HCT116 (cell line): ENCODE measurements around the gene GGCT. TPM values are rescaled to one million over a fixed set of nuclear protein-coding genes. Genes with fewer than 3 reads are reported as not detected.

Source experiments
- ATAC-seq: fragments of 200-7000 bp; cut with Tn5 transposase; 2 replicates; pipeline ENCODE4 v1.9.1; 2020; ENCODE audit warnings: mild to moderate bottlenecking, moderate library complexity
- BruUV-seq: library from RNA; stranded (reverse); fragments of 400-500 nt; replicated peaks from 2 replicates; lab custom pipeline; 2021; lab: Mats Ljungman, UMichigan
- CTCF ChIA-PET: fragments of 300-600 bp; sonication (Branson Sonifier 250); formaldehyde crosslinking; loops from one replicate; lab custom pipeline; 2021; ENCODE audit warnings: antibody characterized with exemption; lab: Charles Lee
- POLR2A ChIA-PET: fragments of 300-600, 350-600 bp; sonication (Branson Sonifier 250); formaldehyde crosslinking; loops from one replicate; lab custom pipeline; 2021; ENCODE audit warnings: antibody characterized with exemption; lab: Charles Lee
- RAD21 ChIA-PET, 2 experiments: fragments of 300-600 bp; sonication (Branson Sonifier 250); formaldehyde crosslinking; loops; one replicate each; lab custom pipeline; 2023; ENCODE audit warnings: low total read pairs in 2 of 2; ENCODE audit not compliant: uncharacterized antibody in 2 of 2, unreplicated experiment in 2 of 2, low non-redundant PET in 1 of 2; lab: Charles Lee
- DNase-seq: peaks from one replicate; pipeline ENCODE4 v3.0.0-alpha.2; 2010; ENCODE audit warnings: low read depth, low spot score
- H2AFZ ChIP-seq: fragments of 200-600 bp; shearing (Covaris generic), sonication (generic); 2 replicates; pipeline ENCODE4 v1.6.1; 2017; ENCODE audit warnings: low read depth, mixed run types, mixed read lengths, antibody characterized with exemption, low read length; ENCODE audit not compliant: poor library complexity, severe bottlenecking
- H3K27ac ChIP-seq: 2 replicates; pipeline ENCODE4 v1.5.1; 2012; ENCODE audit warnings: low read depth, low read length
- H3K27me3 ChIP-seq: fragments of 200-600 bp; sonication (generic); 2 replicates; pipeline ENCODE4 v1.6.1; 2016; ENCODE audit warnings: mixed run types, low read length, mixed read lengths; ENCODE audit not compliant: insufficient read depth
- H3K36me3 ChIP-seq, 2 experiments: fragments of 200-500 bp in 1 of 2; fragments of 200-600 bp in 1 of 2; sonication (Bioruptor generic) in 1 of 2; sonication (generic) in 1 of 2; 2 replicates each; pipeline versions ENCODE4 v1.5.1 to v1.6.1; 2014 to 2016; ENCODE audit warnings: low read length in 2 of 2, inconsistent platforms in 1 of 2, mixed read lengths in 1 of 2, mixed run types in 1 of 2; ENCODE audit not compliant: insufficient read depth in 2 of 2, control insufficient read depth in 1 of 2
- H3K4me1 ChIP-seq, 2 experiments: fragments of 200-600 bp in 1 of 2; sonication (generic) in 1 of 2; 2 replicates each; pipeline versions ENCODE4 v1.5.1 to v1.6.1; 2012 to 2017; ENCODE audit warnings: low read length in 2 of 2, inconsistent platforms in 1 of 2, mild to moderate bottlenecking in 1 of 2, mixed read lengths in 1 of 2, mixed run types in 1 of 2, moderate library complexity in 1 of 2; ENCODE audit not compliant: insufficient read depth in 2 of 2, control insufficient read depth in 1 of 2
- H3K4me2 ChIP-seq: fragments of 200-600 bp; sonication (generic); 2 replicates; pipeline ENCODE4 v1.6.1; 2017; ENCODE audit warnings: mixed run types, low read length, mixed read lengths
- H3K4me3 ChIP-seq, 2 experiments: fragments of 200-600 bp in 1 of 2; sonication (generic) in 1 of 2; replicated peaks in 1 of 2; 2 replicates each; pipeline ENCODE4 v1.5.1; 2011 to 2016; ENCODE audit warnings: low read length in 2 of 2, control low read depth in 1 of 2, low read depth in 1 of 2, mild to moderate bottlenecking in 1 of 2, mixed read lengths in 1 of 2, mixed run types in 1 of 2
- H3K79me2 ChIP-seq: fragments of 200-600 bp; sonication (generic); 2 replicates; pipeline ENCODE4 v1.6.1; 2017; ENCODE audit warnings: mild to moderate bottlenecking, mixed run types, low read length, moderate library complexity, mixed read lengths; ENCODE audit not compliant: insufficient read depth
- H3K9ac ChIP-seq: fragments of 200-600 bp; sonication (generic); 2 replicates; pipeline ENCODE4 v1.6.1; 2016; ENCODE audit warnings: low read length, mixed read lengths
- H3K9me2 ChIP-seq: fragments of 200-600 bp; sonication (generic), shearing (Covaris generic); 2 replicates; pipeline ENCODE4 v1.6.1; 2017; ENCODE audit warnings: mixed run types, mild to moderate bottlenecking, moderate library complexity; ENCODE audit not compliant: insufficient read depth
- H3K9me3 ChIP-seq, 2 experiments: fragments of 200-500 bp in 1 of 2; fragments of 200-600 bp in 1 of 2; sonication (Bioruptor generic) in 1 of 2; sonication (generic) in 1 of 2; 2 replicates each; pipeline ENCODE4 v1.6.1; 2014 to 2017; ENCODE audit warnings: low read length in 2 of 2, mixed read lengths in 2 of 2, inconsistent platforms in 1 of 2, low read depth in 1 of 2, mild to moderate bottlenecking in 1 of 2, mixed run types in 1 of 2, moderate library complexity in 1 of 2; ENCODE audit not compliant: control insufficient read depth in 1 of 2, insufficient read depth in 1 of 2
- H4K20me1 ChIP-seq: fragments of 200-600 bp; sonication (generic), shearing (Covaris generic); 2 replicates; pipeline ENCODE4 v1.6.1; 2017; ENCODE audit warnings: mixed run types, mild to moderate bottlenecking, moderate library complexity; ENCODE audit not compliant: insufficient read depth
- CBX3 ChIP-seq: IDR thresholded peaks from 2 replicates; pipeline ENCODE4 v1.6.1; 2012; ENCODE audit warnings: low read depth
- EGR1 ChIP-seq: IDR thresholded peaks from 2 replicates; pipeline ENCODE4 v1.6.1; 2012; ENCODE audit warnings: low read depth
- ELF1 ChIP-seq: IDR thresholded peaks from 2 replicates; pipeline ENCODE4 v1.6.1; 2012; ENCODE audit warnings: low read depth, borderline replicate concordance
- EZH2 ChIP-seq: fragments of 200-600 bp; sonication (generic); IDR thresholded peaks from 2 replicates; pipeline ENCODE4 v1.6.1; 2017; ENCODE audit warnings: antibody characterized with exemption, mixed run types
- EZH2phosphoT487 ChIP-seq: fragments of 200-600 bp; IDR thresholded peaks from 2 replicates; pipeline ENCODE4 v1.6.1; 2018; ENCODE audit warnings: antibody characterized with exemption, borderline replicate concordance
- FOSL1 ChIP-seq: IDR thresholded peaks from 2 replicates; pipeline ENCODE4 v1.6.1; 2012; ENCODE audit warnings: low read depth
- JUND ChIP-seq: IDR thresholded peaks from 2 replicates; pipeline ENCODE4 v1.6.1; 2012
- POLR2A ChIP-seq: IDR thresholded peaks from 2 replicates; pipeline ENCODE4 v1.7.0; 2011; ENCODE audit warnings: borderline replicate concordance; ENCODE audit not compliant: insufficient read depth, insufficient read length; ENCODE audit errors: extremely low read depth
- SIN3A ChIP-seq: IDR thresholded peaks from 2 replicates; pipeline ENCODE4 v1.6.1; 2012; ENCODE audit warnings: low read depth
- SRF ChIP-seq: IDR thresholded peaks from 2 replicates; pipeline ENCODE4 v1.6.1; 2012; ENCODE audit warnings: low read depth
- TCF7L2 ChIP-seq: IDR thresholded peaks from 2 replicates; pipeline ENCODE4 v1.7.0; 2011; ENCODE audit warnings: borderline replicate concordance, inconsistent platforms; ENCODE audit not compliant: insufficient read depth, insufficient read length; ENCODE audit errors: extremely low read depth
- YY1 ChIP-seq: IDR thresholded peaks from 2 replicates; pipeline ENCODE4 v1.6.1; 2011; ENCODE audit warnings: low read length, low read depth, moderate library complexity, mild to moderate bottlenecking; ENCODE audit not compliant: insufficient replicate concordance; ENCODE audit errors: extremely low read depth
- ZFX ChIP-seq: fragments of 450-650 bp; IDR thresholded peaks from 2 replicates; pipeline ENCODE4 v1.6.1; 2017
- ZNF274 ChIP-seq: fragments of 200-500 bp; sonication (Bioruptor generic); IDR thresholded peaks from 2 replicates; pipeline ENCODE4 v1.6.1; 2014; ENCODE audit warnings: mild to moderate bottlenecking, low read depth, low read length, inconsistent platforms
- intact Hi-C: fragments of 100-400 bp; cut with micrococcal nuclease; formaldehyde crosslinking; loops from 2 replicates; pipeline ENCODE4 v1.10.0; 2022
- total RNA-seq: library from RNA; stranded (reverse); gene quantifications from one replicate; pipeline ENCODE4 v1.2.1, GENCODE V29; 2021; ENCODE audit not compliant: unreplicated experiment
- TF ChIP-seq, protein P1 (sequence below), 3 experiments: fragments of 200-600 bp in 1 of 3; sonication (generic) in 1 of 3; IDR thresholded peaks in 2 of 3; conservative IDR thresholded peaks in 1 of 3; 2 replicates each; pipeline ENCODE4 v1.5.1; 2012 to 2017; ENCODE audit warnings: low read depth in 2 of 3, low read length in 2 of 3, antibody characterized with exemption in 1 of 3, borderline replicate concordance in 1 of 3, control low read depth in 1 of 3, mild to moderate bottlenecking in 1 of 3, mixed read lengths in 1 of 3, mixed run types in 1 of 3, moderate library complexity in 1 of 3; ENCODE audit not compliant: insufficient read depth in 1 of 3

GGCT gene
- total RNA-seq, 1 experiment from 2014 or later = 60.6 TPM

DNA sequence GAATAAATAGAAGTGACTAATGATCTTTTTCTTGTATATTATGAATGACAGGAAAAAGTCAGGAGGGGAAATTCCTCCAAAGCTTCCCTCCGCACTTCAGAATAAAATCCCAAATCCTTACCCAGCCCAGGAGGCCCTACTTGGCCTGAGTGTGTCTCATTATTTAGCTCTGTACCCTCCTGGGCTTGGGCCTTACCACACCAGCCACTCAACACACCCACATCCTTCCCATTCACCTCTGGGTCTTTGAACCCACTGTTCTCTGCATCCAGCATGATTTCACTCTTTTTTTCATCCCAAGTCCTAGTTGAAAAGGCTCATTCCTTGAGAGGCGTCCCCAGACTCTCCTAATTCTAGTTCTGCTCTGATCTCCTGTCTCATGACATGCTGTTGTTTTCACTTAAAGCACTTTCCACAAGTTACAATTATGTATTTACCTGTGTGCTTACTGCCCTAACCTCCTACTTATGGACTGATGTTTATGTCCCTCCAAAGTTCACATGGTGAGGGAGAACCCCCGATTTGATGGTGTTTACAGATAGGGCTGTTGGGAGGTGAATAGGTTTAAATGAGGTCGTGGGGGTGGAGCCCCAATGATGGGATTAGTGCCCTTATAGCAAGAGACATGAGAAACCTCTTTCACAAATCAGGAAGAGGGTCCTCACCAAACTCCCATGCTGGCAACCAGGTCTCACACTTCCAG lies 32.4 kb downstream of the GGCT start:
- Histone ChIP-seq H4K20me1 (no peaks in the 10 kb centered on the region), H3K9ac (no peak overlapping the region), H3K4me3 (no peak overlapping the region), H3K9me3 (no peaks in the 10 kb centered on the region), H3K27ac (no peak overlapping the region), H3K9me2 (no peaks in the 10 kb centered on the region), H2AFZ (no peak overlapping the region), H3K79me2 (peaks cover 24% of the 10 kb centered on the region; the same call in 1 of the 2 replicates), H3K4me2 (no peak overlapping the region), H3K36me3 (no peaks in the 10 kb centered on the region; a peak in 1 of 4 replicates), H3K4me1 (peaks cover 0 to 10% of the 10 kb centered on the region in 2 experiments; a peak in 2 of 4 replicates), H3K27me3 (no peaks in the 10 kb centered on the region)
- POLR2A ChIA-PET = no interaction called here
- RAD21 ChIA-PET = interaction anchor here in 1 of 2 experiments (0.7 kb wide), 1 partner anchor 14 kb away, joined by 3 read pairs; no protein-coding TSS in a partner anchor
- BruUV-seq = no TSS peak
- ATAC-seq (no peak), DNase-seq (no peak)
- CTCF ChIA-PET = no interaction called here
- intact Hi-C loops = no loop called here
- TF ChIP-seq EGR1 (no peak), SIN3A (no peak), EZH2 (no peak), ZFX (no peak), JUND (no peak), ELF1 (no peak), YY1 (no peak), TCF7L2 (no peak), ZNF274 (no peak), EZH2phosphoT487 (no peak), FOSL1 (no peak), CBX3 (no peak), POLR2A (no peak), SRF (no peak)
- TF ChIP-seq, protein P1, sequence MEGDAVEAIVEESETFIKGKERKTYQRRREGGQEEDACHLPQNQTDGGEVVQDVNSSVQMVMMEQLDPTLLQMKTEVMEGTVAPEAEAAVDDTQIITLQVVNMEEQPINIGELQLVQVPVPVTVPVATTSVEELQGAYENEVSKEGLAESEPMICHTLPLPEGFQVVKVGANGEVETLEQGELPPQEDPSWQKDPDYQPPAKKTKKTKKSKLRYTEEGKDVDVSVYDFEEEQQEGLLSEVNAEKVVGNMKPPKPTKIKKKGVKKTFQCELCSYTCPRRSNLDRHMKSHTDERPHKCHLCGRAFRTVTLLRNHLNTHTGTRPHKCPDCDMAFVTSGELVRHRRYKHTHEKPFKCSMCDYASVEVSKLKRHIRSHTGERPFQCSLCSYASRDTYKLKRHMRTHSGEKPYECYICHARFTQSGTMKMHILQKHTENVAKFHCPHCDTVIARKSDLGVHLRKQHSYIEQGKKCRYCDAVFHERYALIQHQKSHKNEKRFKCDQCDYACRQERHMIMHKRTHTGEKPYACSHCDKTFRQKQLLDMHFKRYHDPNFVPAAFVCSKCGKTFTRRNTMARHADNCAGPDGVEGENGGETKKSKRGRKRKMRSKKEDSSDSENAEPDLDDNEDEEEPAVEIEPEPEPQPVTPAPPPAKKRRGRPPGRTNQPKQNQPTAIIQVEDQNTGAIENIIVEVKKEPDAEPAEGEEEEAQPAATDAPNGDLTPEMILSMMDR (IDR thresholded peaks at IDR 0.05 in 2 of 3, conservative IDR thresholded peaks at IDR 0.05 in 1 of 3; ENCODE audit: borderline replicate concordance in 1 of 3, insufficient read depth in 1 of 3, low read depth in 2 of 3, low read length in 2 of 3) = no peak
